ENCODE data around the gene SPINK7.
A peak's percentile ranks its signal among the peaks of the same experiment; 100 is the strongest.

Gene SPINK7

GRCh38 chr5:148336704-148337435 lies 24.6 kb downstream of the SPINK7 start:
- no peak overlapping the region for H3K27ac ChIP-seq
- TF ChIP-seq CTCF (conservative IDR thresholded peaks at IDR 0.05), result no peak

- no peak for TF ChIP-seq CTCF (conservative IDR thresholded peaks at IDR 0.05)
- peak overlapping the region; percentile 39 for H3K27ac ChIP-seq
These were observed 30.3 kb downstream of the SPINK7 start for GRCh38 chr5:148342371-148343045.

- no peak for TF ChIP-seq CTCF (conservative IDR thresholded peaks at IDR 0.05)
- H3K27ac ChIP-seq, result peak overlapping the region; percentile 39
These were observed 30.8 kb downstream of the SPINK7 start for GRCh38 chr5:148343046-148343407.

- TF ChIP-seq CTCF (conservative IDR thresholded peaks at IDR 0.05), result no peak
These were observed 31.6 kb downstream of the SPINK7 start for GRCh38 chr5:148343603-148344487.

GRCh38 chr5:148347706-148348105 lies 35.5 kb downstream of the SPINK7 start:
- no peak for TF ChIP-seq CTCF (conservative IDR thresholded peaks at IDR 0.05)
- H3K27ac ChIP-seq, result no peak overlapping the region

More at GRCh38 chr5:148343603-148344487, 31.6 kb downstream of the SPINK7 start:
- H3K27ac ChIP-seq, result peak overlapping the region; percentile 39

- H3K27ac ChIP-seq, result no peak overlapping the region
These were observed 40.5 kb downstream of the SPINK7 start for GRCh38 chr5:148352696-148353095.

More at GRCh38 chr5:148352696-148353095, 40.5 kb downstream of the SPINK7 start:
- no peak for TF ChIP-seq CTCF (conservative IDR thresholded peaks at IDR 0.05)
